GM19099 (cell line): ENCODE measurements around the gene EXOC4.

ENCODE experiments used
- POLR2A ChIP-seq: IDR thresholded peaks from 3 replicates; pipeline ENCODE4 v1.6.1; 2011; ENCODE audit warnings: low read depth; ENCODE audit not compliant: insufficient read length; ENCODE audit errors: extremely low read depth

Gene EXOC4

DNA sequence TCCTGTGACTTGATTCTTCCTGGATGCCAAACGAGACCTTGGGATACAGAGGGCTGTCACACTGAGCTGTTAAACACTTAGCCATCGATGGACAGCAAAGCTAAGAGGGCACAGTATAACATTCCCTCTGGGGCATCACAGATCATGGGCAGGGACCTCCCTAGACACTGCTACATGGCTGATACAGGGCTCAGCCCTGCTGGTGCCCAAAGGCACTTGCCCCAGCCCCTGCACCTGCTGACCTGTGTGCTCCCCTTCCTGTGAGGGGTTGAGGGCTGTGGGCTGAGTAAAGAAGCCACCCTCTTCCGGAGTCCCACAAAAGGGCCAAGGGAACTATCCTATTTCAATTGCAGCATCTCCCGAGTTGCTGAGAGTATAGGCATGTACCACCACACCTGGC, 337.9 kb downstream of the EXOC4 start:
- no peak for TF ChIP-seq POLR2A

DNA sequence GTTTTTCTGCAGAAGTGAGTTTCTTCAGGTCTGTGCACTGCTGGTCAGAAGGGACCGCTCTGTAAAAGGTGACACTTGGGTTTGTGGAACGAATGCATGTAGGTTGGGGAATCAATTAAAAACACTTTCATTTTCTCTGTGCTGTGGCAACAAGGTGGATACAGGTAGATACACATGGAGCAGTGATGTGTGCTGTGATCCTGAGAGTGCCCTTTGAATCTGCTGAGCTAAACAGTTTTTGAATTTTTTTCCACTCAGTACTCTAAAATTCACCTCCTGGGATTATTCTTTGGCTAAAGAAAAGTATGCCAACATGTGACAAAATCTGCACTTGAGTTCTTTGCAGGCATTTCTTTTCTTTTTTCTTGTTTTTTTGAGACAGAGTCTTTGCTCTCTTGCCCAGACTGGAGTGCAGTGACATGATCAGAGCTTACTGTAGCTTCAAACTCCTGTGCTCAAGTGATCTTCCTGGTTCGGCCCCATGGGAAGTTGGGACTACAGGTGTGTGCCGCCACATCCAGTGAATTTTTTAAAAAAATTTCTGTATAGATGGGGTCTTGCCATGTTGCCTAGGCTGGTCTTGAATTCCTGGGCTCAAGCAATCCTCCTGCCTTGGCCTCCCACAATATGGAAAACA, 338.9 kb downstream of the EXOC4 start:
- no peak for TF ChIP-seq POLR2A

- no peak for TF ChIP-seq POLR2A
Measured at GRCh38 chr7:133593561-133593960, 340.7 kb downstream of the EXOC4 start.

- no peak for TF ChIP-seq POLR2A
Measured at GRCh38 chr7:133601617-133602016, 348.7 kb downstream of the EXOC4 start.

- no peak for TF ChIP-seq POLR2A
Measured at GRCh38 chr7:133602291-133602690, 349.4 kb downstream of the EXOC4 start.

DNA sequence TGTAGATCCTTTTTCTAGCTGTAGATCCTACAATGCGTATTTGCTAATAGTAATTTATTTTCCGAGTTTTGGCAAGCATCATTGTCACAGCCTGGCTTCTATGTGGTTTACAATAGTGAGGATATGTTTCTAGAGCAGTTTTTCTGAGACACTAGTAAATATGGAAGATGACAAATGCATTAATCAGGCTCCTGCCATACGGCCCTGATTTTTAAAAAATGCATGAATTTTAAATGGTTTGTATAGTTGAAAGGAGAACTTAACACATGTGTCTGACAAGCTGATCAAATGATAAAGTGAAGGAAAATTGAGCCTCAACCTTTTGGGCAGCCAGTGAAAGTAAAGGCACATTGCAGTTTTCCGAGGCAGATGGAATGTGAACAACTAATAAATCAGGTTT, 354.1 kb downstream of the EXOC4 start:
- TF ChIP-seq POLR2A: no peak

DNA sequence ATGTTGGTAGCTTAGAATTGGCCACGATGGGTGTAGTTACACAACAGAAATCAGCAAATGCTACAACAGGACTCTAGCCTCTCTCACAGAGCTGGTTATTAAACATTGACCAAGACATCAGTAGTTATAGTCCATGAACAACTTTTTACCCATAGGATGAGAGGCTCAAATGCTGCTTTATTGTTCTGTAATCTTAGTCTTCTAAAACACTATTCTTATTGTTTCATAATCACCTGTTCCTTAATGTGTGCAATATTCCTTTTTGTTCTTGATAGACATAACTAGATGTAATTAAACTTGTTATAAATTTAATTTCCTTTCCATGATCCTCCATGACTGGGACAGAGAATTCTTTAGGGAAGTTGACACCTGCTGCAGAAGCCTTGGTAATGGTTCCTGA, 356.9 kb downstream of the EXOC4 start:
- TF ChIP-seq POLR2A: no peak

DNA sequence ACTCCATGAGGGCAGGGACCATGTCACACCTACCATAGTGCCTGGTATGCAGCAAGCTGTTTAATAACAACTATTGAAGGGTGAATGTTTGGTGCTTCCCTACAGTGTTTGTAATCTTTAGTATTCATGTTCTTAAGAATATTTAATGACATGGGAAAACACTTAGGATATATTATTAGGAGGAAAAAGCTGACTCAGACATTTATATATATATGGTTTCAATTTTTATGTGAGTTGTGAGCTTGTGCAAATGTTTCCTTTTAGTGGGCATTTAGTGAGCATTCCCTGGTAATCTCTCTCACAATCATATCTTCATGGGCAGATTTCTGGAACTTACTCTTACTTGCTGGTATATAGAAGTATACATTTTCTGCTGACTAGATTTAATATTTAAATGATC, 359.1 kb downstream of the EXOC4 start:
- TF ChIP-seq POLR2A: no peak

DNA sequence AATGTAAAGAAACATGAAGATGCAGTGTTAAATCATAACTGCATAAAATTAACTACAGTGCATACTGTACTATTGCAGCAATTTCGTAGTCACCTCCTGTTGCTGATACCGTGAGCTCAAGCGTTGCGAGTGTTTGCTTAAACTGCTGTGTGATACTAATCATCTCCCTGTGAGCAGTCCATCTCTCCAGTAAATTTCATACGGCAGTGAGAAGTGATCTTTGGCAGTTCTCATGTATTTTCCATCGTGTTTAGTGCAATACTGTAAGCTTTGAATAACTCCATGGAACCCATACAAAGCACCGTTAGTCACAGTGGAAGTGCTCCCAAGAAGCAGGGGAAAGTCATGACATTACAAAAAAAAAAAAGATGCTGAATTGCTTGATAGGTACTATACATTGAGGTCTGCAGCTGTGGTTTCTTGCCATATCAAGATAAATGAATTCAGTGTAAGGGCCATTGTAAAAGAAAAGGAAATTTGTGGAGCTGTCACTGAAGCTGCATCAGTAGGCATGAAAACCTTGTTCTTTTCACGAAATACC, 360.4 kb downstream of the EXOC4 start:
- no peak for TF ChIP-seq POLR2A

DNA sequence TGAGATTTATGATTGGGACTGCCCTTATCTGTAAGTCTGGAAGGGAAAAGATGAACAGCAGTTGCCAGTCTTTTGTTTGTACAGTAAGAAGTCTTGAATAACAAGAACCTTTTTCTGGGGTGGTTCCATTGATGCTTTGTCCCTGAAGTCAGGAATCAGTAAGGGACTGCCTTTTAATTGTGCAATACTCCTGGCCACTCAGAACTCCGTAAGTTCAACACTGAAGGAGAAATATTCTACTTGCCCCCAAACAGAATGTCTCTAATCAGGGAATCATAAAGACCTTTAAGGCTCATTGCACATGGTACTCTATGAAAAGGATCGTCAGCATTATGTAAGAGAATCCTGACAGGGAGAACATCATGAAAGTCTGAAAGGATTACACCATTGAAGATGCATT, 361.4 kb downstream of the EXOC4 start:
- TF ChIP-seq POLR2A: no peak

DNA sequence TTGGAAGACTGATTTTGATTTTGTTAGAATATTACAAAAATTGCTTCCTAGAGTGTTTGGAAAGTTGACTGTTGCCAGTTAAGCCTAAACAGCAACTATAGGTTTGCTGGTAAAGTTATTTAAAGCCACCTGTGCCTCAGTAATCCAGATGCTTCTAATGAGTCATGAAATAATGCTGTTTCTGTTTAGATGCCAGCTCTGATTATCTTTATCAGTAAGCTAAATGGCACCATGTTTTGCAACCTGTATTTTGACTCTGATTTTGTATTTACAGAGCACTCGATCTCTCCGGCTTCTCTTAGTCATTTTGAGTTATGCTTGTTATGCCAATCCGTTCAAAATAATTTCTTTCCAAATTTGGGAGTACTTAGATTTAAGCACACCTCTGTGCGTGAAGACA, 366.1 kb downstream of the EXOC4 start:
- TF ChIP-seq POLR2A: no peak

DNA sequence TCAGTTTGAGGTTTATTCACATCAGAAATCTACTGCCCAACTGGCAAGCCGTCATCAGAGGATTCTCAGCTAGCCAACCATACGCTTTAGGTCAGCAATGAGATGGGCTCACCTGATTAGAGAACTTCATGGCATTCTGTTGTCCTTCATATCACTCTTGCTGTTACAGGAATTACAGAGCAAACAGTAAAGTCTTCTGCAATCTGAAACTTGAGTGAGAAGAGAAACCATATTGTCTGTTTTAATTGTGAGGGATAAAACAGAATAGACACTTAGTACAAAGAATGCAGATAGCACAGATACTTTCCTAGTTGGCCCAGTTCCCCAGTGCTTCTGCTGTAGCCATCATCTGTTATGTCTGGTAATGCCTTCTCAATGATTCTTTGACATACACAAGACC, 366.6 kb downstream of the EXOC4 start:
- no peak for TF ChIP-seq POLR2A

DNA sequence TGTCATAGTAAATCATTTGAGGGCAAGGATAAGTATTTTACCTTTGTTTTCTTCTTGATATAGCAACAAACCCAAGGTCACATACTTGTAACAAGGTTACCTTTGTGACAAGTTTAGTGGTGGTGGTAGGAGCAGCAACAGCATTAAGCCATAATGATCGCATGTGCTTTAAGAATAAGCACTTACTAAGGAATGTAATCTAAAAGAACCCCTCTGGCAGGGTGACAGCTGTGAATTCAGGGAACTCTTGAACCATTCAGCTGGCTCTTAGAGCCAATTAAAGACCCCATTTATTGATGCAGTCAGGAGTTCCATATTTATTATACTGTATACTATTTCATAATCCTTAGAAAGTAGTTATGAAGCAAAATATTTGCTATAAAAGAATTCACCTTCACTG, 370.8 kb downstream of the EXOC4 start:
- TF ChIP-seq POLR2A: no peak

- no peak for TF ChIP-seq POLR2A
Measured at GRCh38 chr7:133625046-133625445, 372.2 kb downstream of the EXOC4 start.

GRCh38 chr7:133629701-133630100, 376.8 kb downstream of the EXOC4 start:
- no peak for TF ChIP-seq POLR2A

- TF ChIP-seq POLR2A: no peak
Measured at GRCh38 chr7:133633055-133633454, 380.2 kb downstream of the EXOC4 start.

GRCh38 chr7:133635541-133635940, 382.7 kb downstream of the EXOC4 start:
- no peak for TF ChIP-seq POLR2A
